Activated naive CD8-positive, alpha-beta T cell treated with anti-CD3 and anti-CD28 coated beads, Interleukin-2, amount 10 ng/mL, durations not matched to agents 7 days and 5 days (primary cell): Measurements from ENCODE around the gene ZNF77. TPM values are rescaled to one million over a fixed set of nuclear protein-coding genes. Genes with fewer than 3 reads are reported as not detected.
"Not testable (repeated sequence)": the region's sequence is repeated elsewhere in the genome, so short reads cannot be mapped to it uniquely, and the experiment has no call there.

Experiments used
- ATAC-seq: fragments of 150-1000 bp; cut with Tn5 transposase; one replicate; pipeline ENCODE4 v1.10.0; 2021; ENCODE audit warnings: low read depth, moderate library complexity
- POLR2A ChIA-PET: fragments of 350-600 bp; sonication (Branson Sonifier 250); formaldehyde crosslinking; loops from one replicate; lab custom pipeline; 2021; ENCODE audit warnings: antibody characterized with exemption; lab: Charles Lee
- DNase-seq: peaks from one replicate; pipeline ENCODE4 v3.0.0; 2021
- H3K27ac Mint-ChIP-seq: one replicate; pipeline ENCODE4 v1.8.0; 2022; ENCODE audit warnings: mild to moderate bottlenecking, mixed read lengths
- H3K27me3 Mint-ChIP-seq: one replicate; pipeline ENCODE4 v1.8.0; 2022; ENCODE audit warnings: mild to moderate bottlenecking, moderate library complexity, mixed read lengths
- H3K36me3 Mint-ChIP-seq: one replicate; pipeline ENCODE4 v1.8.0; 2021; ENCODE audit warnings: mild to moderate bottlenecking, mixed read lengths
- H3K4me1 Mint-ChIP-seq: one replicate; pipeline ENCODE4 v1.8.0; 2021; ENCODE audit warnings: mixed read lengths
- H3K4me3 Mint-ChIP-seq: one replicate; pipeline ENCODE4 v1.8.0; 2022; ENCODE audit warnings: mild to moderate bottlenecking, moderate library complexity, mixed read lengths
- H3K9me3 Mint-ChIP-seq: one replicate; pipeline ENCODE4 v1.8.0; 2021; ENCODE audit warnings: mixed read lengths
- total RNA-seq, 2 experiments: library from RNA; stranded (reverse); gene quantifications; one replicate each; pipeline ENCODE4 v1.2.3, GENCODE V29; 2021

Gene ZNF77
- total RNA-seq, 2 experiments from 2014 or later = 5.0 to 5.1 TPM

DNA sequence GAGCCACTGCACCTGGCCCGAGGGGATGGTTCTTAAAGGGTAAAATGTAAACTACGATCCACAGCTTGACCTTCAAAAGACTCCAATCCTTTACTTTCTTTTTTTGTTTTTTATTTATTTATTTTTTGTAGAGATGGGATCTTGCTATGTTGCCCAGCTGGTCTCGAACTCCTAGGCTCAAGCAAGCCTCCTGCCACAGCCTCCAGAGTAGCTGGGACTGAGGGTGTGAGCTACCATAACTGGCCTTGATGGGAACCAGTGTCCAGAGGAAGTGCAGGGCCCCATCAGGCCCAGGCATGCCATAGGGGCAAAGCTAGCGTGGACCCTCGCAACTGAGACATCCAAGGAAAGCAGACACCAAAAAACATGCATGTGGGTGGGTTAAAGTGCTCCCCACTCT, 18.4 kb upstream of the ZNF77 start:
- Mint-ChIP-seq H3K9me3 (no peaks in the 10 kb centered on the region), H3K4me1 (peaks cover 5% of the 10 kb centered on the region), H3K4me3 (no peak overlapping the region), H3K27me3 (no peaks in the 10 kb centered on the region), H3K36me3 (no peaks in the 10 kb centered on the region), H3K27ac (no peak overlapping the region)
- no peak for ATAC-seq
- POLR2A ChIA-PET = interaction anchor here (0.7 to 1.8 kb wide), 3 partner anchors 65 to 171 kb away, joined by 4 to 5 read pairs (median 4); no protein-coding TSS in a partner anchor
- DNase-seq = no peak

DNA sequence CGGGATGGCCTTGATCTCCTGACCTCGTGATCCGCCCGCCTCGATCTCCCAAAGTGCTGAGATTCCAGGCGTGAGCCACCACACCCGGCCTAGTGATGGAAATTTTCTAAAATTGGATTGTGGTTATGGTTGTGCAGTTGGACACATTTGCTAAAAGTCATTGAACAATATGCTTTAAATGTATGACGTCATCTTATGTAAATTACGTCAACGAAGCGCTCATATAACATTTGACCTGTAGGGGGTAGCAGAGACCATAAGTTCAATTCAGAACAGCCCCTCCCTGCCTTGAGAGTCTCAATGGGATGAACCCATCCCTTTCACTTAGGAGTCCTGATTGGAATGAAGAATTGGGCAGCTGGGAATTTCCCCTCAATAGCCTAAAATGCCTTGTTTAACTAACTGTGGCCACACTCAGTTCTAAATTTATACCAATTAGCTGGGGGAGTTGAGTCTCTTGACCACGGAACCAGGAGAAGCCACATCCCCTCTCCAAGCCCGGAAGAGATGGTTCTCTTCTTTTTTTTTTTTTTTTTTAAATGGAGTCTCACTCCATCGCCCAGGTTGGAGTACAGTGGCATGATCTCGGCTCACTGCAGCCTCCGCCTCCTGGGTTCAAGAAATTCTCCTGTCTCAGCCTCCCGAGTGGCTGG, 17.4 kb upstream of the ZNF77 start:
- Mint-ChIP-seq H3K4me1 (peaks cover 5% of the 10 kb centered on the region), H3K4me3 (peak overlapping the region; percentile 22), H3K9me3 (no peaks in the 10 kb centered on the region), H3K27me3 (no peaks in the 10 kb centered on the region), H3K36me3 (no peaks in the 10 kb centered on the region), H3K27ac (no peak overlapping the region)
- ATAC-seq (peak; percentile 33), DNase-seq (no peak)
- POLR2A ChIA-PET = interaction anchor here (1.8 kb wide), 1 partner anchor 141 kb away, joined by 5 read pairs; no protein-coding TSS in a partner anchor

DNA sequence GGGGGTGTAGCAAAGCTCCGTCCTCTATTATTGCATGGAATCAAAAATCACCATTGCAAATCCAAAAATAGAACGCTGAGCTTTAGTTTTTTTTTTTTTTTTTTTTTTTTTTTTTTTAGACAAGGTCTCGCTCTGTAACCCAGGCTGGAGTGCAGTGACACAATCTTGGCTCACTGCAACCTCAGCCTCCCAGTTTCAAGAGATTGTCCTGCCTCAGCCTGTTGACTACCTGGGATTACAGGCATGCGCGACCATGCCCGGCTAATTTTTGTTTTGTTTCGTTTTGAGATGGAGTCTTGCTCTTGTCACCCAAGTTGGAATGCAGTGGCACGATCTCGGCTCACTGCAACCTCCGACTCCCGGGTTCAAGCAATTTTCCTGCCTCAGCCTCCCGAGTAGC, 15.3 kb upstream of the ZNF77 start:
- H3K9me3 Mint-ChIP-seq = no peaks in the 10 kb centered on the region
- H3K4me1 Mint-ChIP-seq = peaks cover 6% of the 10 kb centered on the region
- no peak overlapping the region for H3K4me3 Mint-ChIP-seq
- H3K27me3 Mint-ChIP-seq = peaks cover 2% of the 10 kb centered on the region
- DNase-seq (no peak), ATAC-seq (no peak)
- H3K36me3 Mint-ChIP-seq = no peaks in the 10 kb centered on the region
- no peak overlapping the region for H3K27ac Mint-ChIP-seq
- POLR2A ChIA-PET = no interaction called here

DNA sequence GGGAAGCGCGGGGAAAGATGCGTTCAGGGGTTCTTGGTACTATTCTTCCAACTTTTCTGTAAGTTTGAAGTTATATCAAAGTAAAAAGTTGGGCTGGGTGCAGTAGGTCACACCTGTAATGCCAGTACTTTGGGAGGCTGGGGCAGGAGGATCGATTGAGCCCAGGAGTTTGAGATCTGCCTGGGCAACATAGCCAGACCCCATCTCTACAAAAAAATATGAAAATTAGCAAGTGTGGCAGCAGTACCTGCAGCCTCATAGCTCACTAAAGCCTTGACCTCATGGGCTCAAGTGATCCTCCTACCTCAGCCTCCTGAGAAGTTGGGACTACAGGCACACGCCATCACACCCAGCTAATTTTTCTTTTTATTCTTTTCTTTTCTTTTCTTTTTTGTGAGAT, 12.4 kb upstream of the ZNF77 start:
- Mint-ChIP-seq H3K27ac (no peak overlapping the region), H3K4me1 (peaks cover 5% of the 10 kb centered on the region), H3K36me3 (no peaks in the 10 kb centered on the region), H3K9me3 (no peaks in the 10 kb centered on the region), H3K4me3 (no peak overlapping the region), H3K27me3 (peaks cover 4% of the 10 kb centered on the region)
- POLR2A ChIA-PET = no interaction called here
- no peak for DNase-seq
- ATAC-seq = no peak

DNA sequence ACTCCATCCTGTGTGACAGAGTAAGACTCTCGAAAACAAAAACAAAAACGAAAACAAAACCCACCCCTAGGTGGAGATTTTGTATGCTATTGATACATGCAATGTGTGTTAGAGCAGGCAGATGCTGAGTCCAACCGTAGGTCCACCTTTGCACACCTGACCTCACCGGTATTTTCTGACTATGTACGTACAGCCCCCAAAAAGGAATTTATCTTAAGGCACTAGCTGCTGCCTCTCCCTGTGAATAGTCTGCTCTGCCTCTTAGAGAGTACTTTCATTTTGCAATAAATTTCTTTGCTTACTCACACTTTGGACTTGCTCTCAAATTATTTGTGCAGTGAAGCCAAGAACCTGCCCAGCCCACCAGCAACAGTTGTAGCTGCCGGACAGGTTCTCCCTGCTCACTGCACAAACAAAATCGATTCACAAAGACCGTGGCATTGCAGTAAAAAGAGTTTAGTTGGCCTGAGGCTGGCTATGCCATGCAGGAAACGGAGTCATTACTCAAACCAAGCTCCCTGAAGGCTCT, 8.2 kb upstream of the ZNF77 start:
- Mint-ChIP-seq H3K36me3 (peaks cover 3% of the 10 kb centered on the region), H3K4me3 (no peak overlapping the region), H3K27ac (no peak overlapping the region), H3K9me3 (no peaks in the 10 kb centered on the region), H3K4me1 (peaks cover 14% of the 10 kb centered on the region), H3K27me3 (peaks cover 4% of the 10 kb centered on the region)
- ATAC-seq (no peak), DNase-seq (no peak)
- POLR2A ChIA-PET = no interaction called here

DNA sequence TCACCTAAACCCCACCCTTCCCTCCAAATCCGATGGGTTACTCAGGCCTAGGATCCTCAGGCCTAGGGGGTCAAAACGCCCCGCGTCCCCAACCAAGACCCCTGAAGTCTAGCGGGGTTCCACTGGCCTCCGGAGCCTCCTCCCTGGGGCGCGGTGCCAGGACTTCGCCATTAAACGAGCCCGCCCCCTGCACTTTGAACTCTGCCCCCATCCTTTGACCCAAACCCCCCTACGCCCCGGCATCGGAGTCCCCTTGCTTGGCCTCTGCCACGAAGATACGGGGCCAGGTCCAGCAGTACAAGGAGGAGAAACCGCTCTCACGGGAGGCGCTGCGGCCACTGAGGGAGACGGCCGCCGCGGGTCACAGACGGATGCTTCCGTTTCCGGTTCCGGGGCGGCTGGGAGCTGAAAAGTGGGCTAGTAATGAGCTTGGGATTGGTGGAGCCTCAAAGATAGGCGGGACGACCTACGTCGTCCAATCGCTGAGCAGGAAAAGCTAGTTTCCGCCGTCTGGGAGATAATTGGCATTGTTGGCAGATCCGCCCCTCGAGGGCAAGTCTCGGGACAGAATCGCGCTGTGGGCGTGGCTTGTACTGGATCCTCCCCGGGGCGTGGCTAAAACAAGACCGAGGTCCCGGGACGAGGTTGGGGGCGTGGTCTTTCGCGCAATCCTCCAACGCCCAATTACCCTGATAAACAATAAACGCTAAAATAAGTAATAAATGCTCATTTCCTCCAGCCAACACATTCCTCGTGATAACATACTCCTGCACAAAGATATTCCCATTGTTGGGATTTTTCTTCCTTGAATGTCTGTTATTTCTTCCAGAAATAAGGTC, 5.7 kb upstream of the ZNF77 start:
- POLR2A ChIA-PET = interaction anchor here (0.6 to 1.7 kb wide), 14 partner anchors 27 to 632 kb away, joined by 3 to 14 read pairs (median 4); partner anchors contain the start of genes TLE5, TLE6 and ZNF57

DNA sequence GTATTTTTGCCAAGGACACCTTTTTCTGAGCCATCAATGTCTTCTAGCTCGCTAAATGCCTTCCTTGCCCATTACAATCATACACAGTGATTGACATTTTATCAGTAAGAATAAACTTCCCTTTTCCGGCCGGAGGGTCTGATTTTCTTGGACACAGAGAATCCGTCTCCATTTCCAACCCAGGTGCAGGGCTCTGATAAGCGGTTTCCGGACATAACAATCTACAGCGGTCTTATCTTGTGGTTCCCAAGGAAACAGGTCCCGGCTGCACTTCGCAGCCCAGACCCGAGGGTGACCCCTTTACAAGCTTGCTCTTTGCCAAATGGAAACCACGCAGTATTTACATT, 5.1 kb upstream of the ZNF77 start:
- Mint-ChIP-seq H3K9me3 (no peaks in the 10 kb centered on the region), H3K4me3 (peak overlapping the region; percentile 91), H3K4me1 (peaks cover 24% of the 10 kb centered on the region), H3K27ac (peak overlapping the region; percentile 93), H3K36me3 (peaks cover 3% of the 10 kb centered on the region), H3K27me3 (peaks cover 3% of the 10 kb centered on the region)
- POLR2A ChIA-PET = interaction anchor here (0.6 to 1.7 kb wide), 7 partner anchors 27 to 213 kb away, joined by 3 to 14 read pairs (median 8); partner anchors contain the start of genes TLE5, TLE6 and ZNF57
- peak; percentile 5 for ATAC-seq
- no peak for DNase-seq

More for the DNA sequence above, 5.7 kb upstream of the ZNF77 start:
- H3K27ac Mint-ChIP-seq = peak overlapping the region; percentile 93
- peaks cover 24% of the 10 kb centered on the region for H3K4me1 Mint-ChIP-seq
- ATAC-seq (peak; percentile 98), DNase-seq (peak; percentile 99)
- peaks cover 3% of the 10 kb centered on the region for H3K27me3 Mint-ChIP-seq
- H3K36me3 Mint-ChIP-seq = peaks cover 3% of the 10 kb centered on the region
- H3K4me3 Mint-ChIP-seq = peak overlapping the region; percentile 91
- H3K9me3 Mint-ChIP-seq = no peaks in the 10 kb centered on the region

DNA sequence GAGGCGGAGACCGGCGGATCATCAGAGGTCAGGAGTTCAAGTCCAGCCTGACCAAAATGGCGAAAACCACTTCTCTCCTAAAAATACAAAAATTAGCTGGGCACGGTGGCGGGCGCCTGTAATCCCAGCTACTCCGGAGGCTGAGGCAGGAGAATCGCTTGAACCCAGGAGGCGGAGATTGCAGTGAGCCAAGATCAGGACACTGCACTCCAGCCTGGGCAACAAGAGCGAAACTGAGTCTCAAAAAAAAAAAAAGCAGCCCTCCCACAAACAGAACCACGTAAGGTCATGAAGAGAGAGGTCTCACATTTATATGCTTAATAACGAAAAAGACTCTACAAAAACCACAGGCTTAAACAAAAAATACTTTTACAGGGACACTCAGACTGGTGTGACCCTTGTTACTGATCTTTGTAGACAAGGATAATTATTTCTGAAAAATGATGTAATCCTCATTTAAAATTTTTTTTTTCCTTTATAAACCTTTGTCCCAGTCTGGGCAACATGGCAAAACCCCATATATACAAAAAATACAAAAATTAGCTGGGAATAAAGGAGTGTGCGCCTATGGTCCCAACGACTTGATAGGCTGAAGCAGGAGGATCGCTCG, 909 bp upstream of the ZNF77 start:
- POLR2A ChIA-PET = interaction anchor here (1.2 kb wide), 1 partner anchor 105 kb away, joined by 4 read pairs; the partner anchor contains the start of gene ZNF555

DNA sequence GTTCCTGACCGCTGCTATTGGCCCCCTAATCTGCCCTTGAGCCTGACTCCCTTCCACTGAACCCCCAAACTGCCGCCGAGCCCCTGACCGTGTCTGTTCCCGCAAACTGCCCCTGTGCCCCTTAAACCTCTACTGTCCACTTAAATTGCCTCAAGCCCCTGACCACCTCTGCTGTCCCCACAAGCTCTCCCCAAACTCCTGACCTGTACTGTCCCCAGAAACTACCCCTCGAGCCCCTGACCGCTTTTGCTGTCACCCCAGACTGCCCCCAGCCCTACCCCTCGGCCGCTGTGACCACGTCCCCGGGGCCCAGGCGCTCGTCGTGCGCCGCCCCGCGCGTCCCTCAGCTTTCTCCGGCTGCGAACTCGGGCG, 382 bp downstream of the ZNF77 start:
- peaks cover 23% of the 10 kb centered on the region for H3K4me1 Mint-ChIP-seq
- no peaks in the 10 kb centered on the region for H3K27me3 Mint-ChIP-seq
- H3K27ac Mint-ChIP-seq = peak overlapping the region; percentile 99
- POLR2A ChIA-PET = interaction anchor here (1.0 to 1.2 kb wide), 2 partner anchors 44 to 103 kb away, joined by 3 to 4 read pairs; partner anchors contain the start of genes ZNF555 and ZNF57
- DNase-seq (no peak), ATAC-seq (no peak)
- peak overlapping the region; percentile 95 for H3K4me3 Mint-ChIP-seq
- peaks cover 6% of the 10 kb centered on the region for H3K36me3 Mint-ChIP-seq
- H3K9me3 Mint-ChIP-seq = no peaks in the 10 kb centered on the region

More for the DNA sequence above, 909 bp upstream of the ZNF77 start:
- peaks cover 29% of the 10 kb centered on the region for H3K4me1 Mint-ChIP-seq
- H3K27ac Mint-ChIP-seq = peak overlapping the region; percentile 99
- ATAC-seq = no peak
- H3K27me3 Mint-ChIP-seq = no peaks in the 10 kb centered on the region
- peak overlapping the region; percentile 95 for H3K4me3 Mint-ChIP-seq
- peaks cover 3% of the 10 kb centered on the region for H3K36me3 Mint-ChIP-seq
- no peak for DNase-seq
- no peaks in the 10 kb centered on the region for H3K9me3 Mint-ChIP-seq

DNA sequence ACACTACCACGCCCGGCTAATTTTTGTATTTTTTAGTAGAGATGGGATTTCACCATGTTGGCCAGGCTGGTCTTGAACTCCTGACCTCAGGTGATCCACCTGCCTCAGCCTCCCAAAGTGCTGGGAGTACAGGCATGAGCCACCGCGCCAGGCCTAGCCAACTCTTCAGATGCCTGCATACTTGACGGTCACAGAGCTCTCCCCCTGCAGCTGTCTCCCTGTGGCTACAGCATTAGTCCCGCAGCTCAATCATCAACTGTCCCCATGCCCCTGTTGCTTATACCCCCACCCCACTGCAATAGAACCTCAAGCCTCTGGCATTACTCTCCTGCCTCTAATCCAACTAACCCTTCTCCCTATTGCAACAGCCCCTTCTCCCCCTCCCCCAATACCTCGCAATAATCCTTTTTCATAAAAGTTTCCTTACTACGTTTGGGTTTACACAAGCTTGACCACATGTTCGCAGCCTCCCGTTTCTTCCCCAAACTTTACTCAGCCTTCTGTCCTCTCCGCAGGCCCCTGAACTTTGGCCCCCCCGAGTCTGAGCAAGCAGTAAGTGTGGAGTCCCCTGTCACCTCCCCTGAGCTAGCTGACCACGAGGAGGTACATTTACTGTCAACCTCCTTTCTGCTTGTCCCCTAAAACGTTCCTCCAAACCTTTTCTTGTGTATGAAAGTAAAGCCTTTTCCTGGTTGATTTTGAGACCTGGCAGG, 1.7 kb downstream of the ZNF77 start:
- Mint-ChIP-seq H3K9me3 (no peaks in the 10 kb centered on the region), H3K4me3 (peak overlapping the region; percentile 31), H3K36me3 (peaks cover 11% of the 10 kb centered on the region), H3K27me3 (no peaks in the 10 kb centered on the region), H3K27ac (no peak overlapping the region), H3K4me1 (peaks cover 18% of the 10 kb centered on the region)
- POLR2A ChIA-PET = no interaction called here
- DNase-seq = no peak
- ATAC-seq = no peak

DNA sequence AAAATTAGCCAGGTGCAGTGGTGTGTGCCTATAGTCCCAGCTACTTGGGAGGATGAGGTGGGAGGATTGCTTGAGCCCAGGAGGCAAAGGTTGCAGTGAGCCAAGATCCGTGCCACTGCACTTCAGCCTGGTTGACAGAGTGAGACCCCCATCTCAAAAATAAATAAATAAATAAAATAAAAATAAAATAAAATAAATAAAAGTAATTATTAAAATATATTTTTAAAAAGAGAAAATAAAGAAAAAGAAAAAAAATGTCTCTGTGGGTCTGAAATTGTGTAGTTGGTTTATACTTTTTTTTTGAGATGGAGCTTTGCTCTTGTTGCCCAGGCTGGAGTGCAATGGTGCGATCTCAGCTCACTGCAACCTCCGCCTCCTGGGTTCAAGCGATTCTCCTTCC, 8.9 kb downstream of the ZNF77 start:
- Mint-ChIP-seq H3K9me3 (peaks cover 27% of the 10 kb centered on the region), H3K36me3 (peaks cover 66% of the 10 kb centered on the region)
- POLR2A ChIA-PET, DNase-seq, H3K4me1 Mint-ChIP-seq, H3K4me3 Mint-ChIP-seq, H3K27me3 Mint-ChIP-seq, ATAC-seq, H3K27ac Mint-ChIP-seq: not testable (repeated sequence)

DNA sequence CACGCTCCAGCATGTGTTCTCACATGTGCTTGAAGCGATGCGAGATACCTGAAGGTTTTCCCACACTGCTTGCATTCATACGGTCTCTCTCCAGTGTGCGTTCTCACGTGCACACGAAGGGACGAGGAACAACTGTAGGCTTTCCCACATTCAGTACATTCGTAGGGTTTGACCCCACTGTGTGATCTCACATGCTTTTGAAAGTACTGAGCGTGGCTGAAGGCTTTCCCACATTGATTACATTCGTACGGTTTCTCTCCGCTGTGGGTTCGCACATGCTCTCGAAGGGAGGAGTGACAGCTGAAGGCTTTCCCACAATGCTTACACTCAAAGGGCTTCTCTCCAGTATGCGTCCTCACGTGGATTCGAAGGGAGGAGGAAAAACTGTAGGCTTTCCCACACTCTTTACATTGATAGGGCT, 11.3 kb downstream of the ZNF77 start:
- H3K4me3 Mint-ChIP-seq = no peak overlapping the region
- H3K36me3 Mint-ChIP-seq = peaks cover 65% of the 10 kb centered on the region
- POLR2A ChIA-PET = interaction anchor here (0.7 kb wide), 1 partner anchor 14 kb away, joined by 3 read pairs; no protein-coding TSS in a partner anchor
- H3K9me3 Mint-ChIP-seq = peaks cover 32% of the 10 kb centered on the region
- ATAC-seq (no peak), DNase-seq (no peak)
- no peaks in the 10 kb centered on the region for H3K4me1 Mint-ChIP-seq
- no peaks in the 10 kb centered on the region for H3K27me3 Mint-ChIP-seq
- H3K27ac Mint-ChIP-seq = no peak overlapping the region
